H9 (cell line): ENCODE data around the gene TMOD4. TPM values are rescaled to one million over a fixed set of nuclear protein-coding genes. Genes with fewer than 3 reads are reported as not detected.
A peak's percentile ranks its signal among the peaks of the same experiment; 100 is the strongest.

Source experiments
- DNase-seq: peaks from one replicate; pipeline ENCODE4 v3.0.0-alpha.2; 2017
- H2AFZ ChIP-seq: one replicate; pipeline ENCODE4 v1.6.1; 2013; ENCODE audit warnings: mild to moderate bottlenecking, low read length, control low read depth, moderate library complexity
- H2AK5ac ChIP-seq: 2 replicates; pipeline ENCODE4 v1.6.1; 2013; ENCODE audit warnings: low read length, control low read depth, mixed read lengths; ENCODE audit not compliant: insufficient read length
- H2BK120ac ChIP-seq: one replicate; pipeline ENCODE4 v1.6.1; 2013; ENCODE audit warnings: low read depth, mild to moderate bottlenecking, low read length, control low read depth, inconsistent platforms; ENCODE audit not compliant: poor library complexity, severe bottlenecking
- H2BK12ac ChIP-seq: 2 replicates; pipeline ENCODE4 v1.6.1; 2013; ENCODE audit warnings: low read length, control low read depth, mixed read lengths, low read depth; ENCODE audit not compliant: insufficient read length
- H2BK15ac ChIP-seq: 2 replicates; pipeline ENCODE4 v1.6.1; 2013; ENCODE audit warnings: low read depth, low read length, control low read depth
- H2BK20ac ChIP-seq: one replicate; pipeline ENCODE4 v1.6.1; 2013; ENCODE audit warnings: low read depth, mild to moderate bottlenecking, low read length, control low read depth, inconsistent platforms; ENCODE audit not compliant: poor library complexity, severe bottlenecking
- H2BK5ac ChIP-seq: 2 replicates; pipeline ENCODE4 v1.6.1; 2013; ENCODE audit warnings: low read length, control low read depth, mixed read lengths; ENCODE audit not compliant: insufficient read length
- H3K14ac ChIP-seq: 2 replicates; pipeline ENCODE4 v1.6.1; 2013; ENCODE audit warnings: low read length, control low read depth; ENCODE audit not compliant: insufficient read depth
- H3K18ac ChIP-seq: 2 replicates; pipeline ENCODE4 v1.6.1; 2013; ENCODE audit warnings: low read depth, mild to moderate bottlenecking, mixed read lengths, low read length, control low read depth; ENCODE audit not compliant: insufficient read length
- H3K23ac ChIP-seq: 2 replicates; pipeline ENCODE4 v1.6.1; 2013; ENCODE audit warnings: low read length, control low read depth, mixed read lengths, low read depth; ENCODE audit not compliant: insufficient read length
- H3K23me2 ChIP-seq: 2 replicates; pipeline ENCODE4 v1.6.1; 2013; ENCODE audit warnings: low read depth, mild to moderate bottlenecking, mixed read lengths, low read length, control low read depth; ENCODE audit not compliant: insufficient read length, poor library complexity, severe bottlenecking
- H3K27ac ChIP-seq: 2 replicates; pipeline ENCODE4 v1.5.1; 2013; ENCODE audit warnings: low read length, control low read depth, mixed read lengths, low read depth; ENCODE audit not compliant: insufficient read length
- H3K27me3 ChIP-seq: 2 replicates; pipeline ENCODE4 v1.6.1; 2013; ENCODE audit warnings: low read length, control low read depth, inconsistent platforms; ENCODE audit not compliant: insufficient read depth
- H3K4ac ChIP-seq: 2 replicates; pipeline ENCODE4 v1.6.1; 2013; ENCODE audit warnings: low read depth, mild to moderate bottlenecking, control low read depth, inconsistent platforms, low read length, moderate library complexity
- H3K4me1 ChIP-seq: 2 replicates; pipeline ENCODE4 v1.6.1; 2013; ENCODE audit warnings: low read length, control low read depth, inconsistent platforms; ENCODE audit not compliant: insufficient read depth
- H3K4me2 ChIP-seq: 2 replicates; pipeline ENCODE4 v1.6.1; 2013; ENCODE audit warnings: low read length, control low read depth, mixed read lengths; ENCODE audit not compliant: insufficient read length, insufficient read depth
- H3K56ac ChIP-seq: 2 replicates; pipeline ENCODE4 v1.6.1; 2013; ENCODE audit warnings: low read depth, mild to moderate bottlenecking, mixed read lengths, low read length, control low read depth; ENCODE audit not compliant: insufficient read length
- H3K79me1 ChIP-seq: 2 replicates; pipeline ENCODE4 v1.6.1; 2013; ENCODE audit warnings: low read depth, mild to moderate bottlenecking, moderate library complexity, low read length, control low read depth, inconsistent platforms; ENCODE audit not compliant: insufficient read depth, poor library complexity, severe bottlenecking
- H3K79me2 ChIP-seq: 2 replicates; pipeline ENCODE4 v1.6.1; 2013; ENCODE audit warnings: low read length, control low read depth, inconsistent platforms; ENCODE audit not compliant: insufficient read depth
- H3K9ac ChIP-seq: 2 replicates; pipeline ENCODE4 v1.6.1; 2013; ENCODE audit warnings: low read length, control low read depth, mixed read lengths; ENCODE audit not compliant: insufficient read length; ENCODE audit errors: extremely low read depth
- H3K9me3 ChIP-seq: one replicate; pipeline ENCODE4 v1.6.1; 2013; ENCODE audit warnings: low read depth, low read length, inconsistent platforms; ENCODE audit not compliant: control insufficient read depth
- H3T11ph ChIP-seq: one replicate; pipeline ENCODE4 v1.6.1; 2013; ENCODE audit warnings: mild to moderate bottlenecking, low read length, control low read depth, inconsistent platforms
- H4K20me1 ChIP-seq: one replicate; pipeline ENCODE4 v1.6.1; 2013; ENCODE audit not compliant: control insufficient read depth, insufficient read length, insufficient read depth
- H4K5ac ChIP-seq: 2 replicates; pipeline ENCODE4 v1.6.1; 2013; ENCODE audit warnings: low read depth, mild to moderate bottlenecking, mixed read lengths, low read length, control low read depth; ENCODE audit not compliant: insufficient read length
- H4K8ac ChIP-seq: replicated peaks from 2 replicates; pipeline ENCODE4 v1.6.1; 2013; ENCODE audit warnings: low read length, control low read depth, mixed read lengths, low read depth; ENCODE audit not compliant: insufficient read length
- H4K91ac ChIP-seq: 2 replicates; pipeline ENCODE4 v1.6.1; 2013; ENCODE audit warnings: low read depth, mild to moderate bottlenecking, moderate library complexity, mixed read lengths, low read length, control low read depth; ENCODE audit not compliant: insufficient read length
- H3K27ac Mint-ChIP-seq, 3 experiments: 2 replicates in 2 of 3; 3 replicates in 1 of 3; pipeline ENCODE4 v1.8.0; 2020 to 2021; ENCODE audit warnings: mixed read lengths in 3 of 3, mild to moderate bottlenecking in 1 of 3, moderate library complexity in 1 of 3
- H3K27me3 Mint-ChIP-seq: 2 replicates; pipeline ENCODE4 v1.8.0; 2021; ENCODE audit warnings: low read depth, mild to moderate bottlenecking, moderate library complexity, mixed read lengths
- H3K36me3 Mint-ChIP-seq, 3 experiments: 2 replicates in 2 of 3; 3 replicates in 1 of 3; pipeline ENCODE4 v1.8.0; 2020 to 2021; ENCODE audit warnings: low read depth in 3 of 3, mixed read lengths in 3 of 3; ENCODE audit not compliant: insufficient read depth in 1 of 3
- H3K4me1 Mint-ChIP-seq, 2 experiments: 2 replicates each; pipeline ENCODE4 v1.8.0; 2020; ENCODE audit warnings: mixed read lengths in 2 of 2
- H3K4me3 Mint-ChIP-seq, 2 experiments: 2 replicates in 1 of 2; 3 replicates in 1 of 2; pipeline ENCODE4 v1.8.0; 2020 to 2021; ENCODE audit warnings: mild to moderate bottlenecking in 2 of 2, mixed read lengths in 2 of 2, moderate library complexity in 1 of 2
- H3K9me3 Mint-ChIP-seq, 2 experiments: 2 replicates in 1 of 2; 3 replicates in 1 of 2; pipeline ENCODE4 v1.8.0; 2020; ENCODE audit warnings: mild to moderate bottlenecking in 2 of 2, mixed read lengths in 2 of 2, moderate library complexity in 1 of 2
- WGBS: extraction: QIAGEN DNeasy Blood & Tissue Kit; methylation state at CpG from one replicate; pipeline ENCODE4 v1.1.7; 2013; ENCODE audit warnings: missing lambda C conversion rate, low lambda C conversion rate, mixed read lengths; ENCODE audit not compliant: insufficient read length; ENCODE audit errors: extremely low coverage; 5-methylcytosine and 5-hydroxymethylcytosine counted together
- total RNA-seq: library from RNA; stranded (reverse); gene quantifications from 2 replicates; pipeline ENCODE4 v1.2.1, GENCODE V29; 2021
- TF ChIP-seq, protein P1 (sequence below): fragments of 200-600 bp; sonication (generic); conservative IDR thresholded peaks from 3 replicates; pipeline ENCODE4 v1.8.0; 2021; ENCODE audit warnings: antibody characterized with exemption, mild to moderate bottlenecking

The TMOD4 gene
- total RNA-seq, 1 experiment from 2014 or later = 0.42 TPM

DNA sequence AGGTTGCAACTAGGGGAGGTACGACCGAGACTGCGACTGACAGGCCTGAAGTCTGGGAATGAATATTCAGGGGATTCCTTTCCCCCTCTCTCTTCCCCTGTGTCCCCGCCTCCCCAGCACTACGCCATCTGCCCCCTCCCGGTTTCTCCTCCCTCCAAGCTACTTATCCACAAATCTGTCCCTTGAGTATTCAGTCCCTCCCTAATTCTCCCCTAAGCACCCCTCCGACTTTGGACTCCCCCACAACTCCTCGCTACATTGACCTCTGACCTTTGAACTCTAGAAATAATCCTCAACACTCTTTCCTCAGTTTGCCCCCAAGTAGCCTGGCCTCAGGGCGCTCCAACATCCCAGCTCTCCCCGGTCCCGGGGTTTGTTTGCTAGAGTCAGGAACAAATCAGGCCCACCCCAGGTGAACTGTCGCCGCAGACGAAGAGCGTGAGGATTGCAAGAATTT, 10.5 kb downstream of the TMOD4 start:
- Mint-ChIP-seq H3K4me3 (peak overlapping the region; percentile 96 to 98), H3K27me3 (peaks cover 3% of the 10 kb centered on the region; the same call in 1 of the 2 replicates), H3K27ac (peak overlapping the region; percentile 96 to 99 (median 98); a peak in 6 of 7 replicates), H3K4me1 (peaks cover 21 to 25% of the 10 kb centered on the region in 2 experiments), H3K9me3 (no peaks in the 10 kb centered on the region; a peak in 1 of 5 replicates), H3K36me3 (peaks cover 19 to 47% (median 43%) of the 10 kb centered on the region in 3 experiments; a peak in 6 of 7 replicates)
- Histone ChIP-seq H3K23me2 (peaks cover 13% of the 10 kb centered on the region), H3T11ph (no peak overlapping the region), H2BK12ac (no peak overlapping the region), H3K18ac (no peak overlapping the region), H3K4me2 (peak overlapping the region; percentile 70), H3K27me3 (no peaks in the 10 kb centered on the region), H2BK20ac (no peak overlapping the region), H4K20me1 (no peaks in the 10 kb centered on the region), H2BK5ac (no peak overlapping the region), H3K27ac (peak overlapping the region; percentile 7), H2AK5ac (no peak overlapping the region), H3K4ac (no peak overlapping the region), H4K91ac (no peak overlapping the region), H3K14ac (no peak overlapping the region), H4K5ac (no peak overlapping the region), H3K56ac (no peak overlapping the region), H2BK120ac (no peak overlapping the region), H3K23ac (no peak overlapping the region), H3K9ac (peak overlapping the region; percentile 81), H2AFZ (peak overlapping the region; percentile 17), H3K4me1 (0 out of 2 replicates have a peak, but pooled peaks cover 4% of the 10 kb centered on the region), H3K79me2 (no peaks in the 10 kb centered on the region), H3K79me1 (no peaks in the 10 kb centered on the region), H2BK15ac (no peak overlapping the region), H3K9me3 (no peaks in the 10 kb centered on the region), H4K8ac (no peak overlapping the region)
- WGBS = no CpG with 5 or more reads among the region's 15 CpGs
- DNase-seq = peak; percentile 84
- TF ChIP-seq, protein P1, sequence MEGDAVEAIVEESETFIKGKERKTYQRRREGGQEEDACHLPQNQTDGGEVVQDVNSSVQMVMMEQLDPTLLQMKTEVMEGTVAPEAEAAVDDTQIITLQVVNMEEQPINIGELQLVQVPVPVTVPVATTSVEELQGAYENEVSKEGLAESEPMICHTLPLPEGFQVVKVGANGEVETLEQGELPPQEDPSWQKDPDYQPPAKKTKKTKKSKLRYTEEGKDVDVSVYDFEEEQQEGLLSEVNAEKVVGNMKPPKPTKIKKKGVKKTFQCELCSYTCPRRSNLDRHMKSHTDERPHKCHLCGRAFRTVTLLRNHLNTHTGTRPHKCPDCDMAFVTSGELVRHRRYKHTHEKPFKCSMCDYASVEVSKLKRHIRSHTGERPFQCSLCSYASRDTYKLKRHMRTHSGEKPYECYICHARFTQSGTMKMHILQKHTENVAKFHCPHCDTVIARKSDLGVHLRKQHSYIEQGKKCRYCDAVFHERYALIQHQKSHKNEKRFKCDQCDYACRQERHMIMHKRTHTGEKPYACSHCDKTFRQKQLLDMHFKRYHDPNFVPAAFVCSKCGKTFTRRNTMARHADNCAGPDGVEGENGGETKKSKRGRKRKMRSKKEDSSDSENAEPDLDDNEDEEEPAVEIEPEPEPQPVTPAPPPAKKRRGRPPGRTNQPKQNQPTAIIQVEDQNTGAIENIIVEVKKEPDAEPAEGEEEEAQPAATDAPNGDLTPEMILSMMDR = no peak
